Trophoblast cell (in vitro differentiated cells and primary cell): ENCODE data around the gene OR51S1.
"Not testable (repeated sequence)": the region's sequence is repeated elsewhere in the genome, so short reads cannot be mapped to it uniquely, and the experiment has no call there.

Experiments used
- DNase-seq, 2 donors: peaks; one replicate each; pipeline ENCODE4 v3.0.0-alpha.2; 2016
- H2AFZ ChIP-seq: 2 replicates; pipeline ENCODE4 v1.6.1; 2013; ENCODE audit warnings: low read length, moderate library complexity, mild to moderate bottlenecking; ENCODE audit not compliant: insufficient read depth, poor library complexity
- H2AK5ac ChIP-seq: 2 replicates; pipeline ENCODE4 v1.6.1; 2013; ENCODE audit warnings: mild to moderate bottlenecking, low read length
- H2BK120ac ChIP-seq: 2 replicates; pipeline ENCODE4 v1.6.1; 2013; ENCODE audit warnings: low read length, mild to moderate bottlenecking, moderate library complexity; ENCODE audit not compliant: insufficient read depth, poor library complexity
- H2BK12ac ChIP-seq: 2 replicates; pipeline ENCODE4 v1.6.1; 2013; ENCODE audit warnings: mild to moderate bottlenecking, low read length, moderate library complexity
- H2BK5ac ChIP-seq: 2 replicates; pipeline ENCODE4 v1.6.1; 2013; ENCODE audit warnings: low read length, low read depth, moderate library complexity, mild to moderate bottlenecking; ENCODE audit not compliant: poor library complexity
- H3K14ac ChIP-seq: 2 replicates; pipeline ENCODE4 v1.6.1; 2013; ENCODE audit warnings: mild to moderate bottlenecking, low read length
- H3K18ac ChIP-seq: 2 replicates; pipeline ENCODE4 v1.6.1; 2013; ENCODE audit warnings: mild to moderate bottlenecking, low read length
- H3K23ac ChIP-seq: 2 replicates; pipeline ENCODE4 v1.6.1; 2013; ENCODE audit warnings: low read length
- H3K27ac ChIP-seq: 2 replicates; pipeline ENCODE4 v1.5.1; 2013; ENCODE audit warnings: low read depth, mild to moderate bottlenecking, inconsistent platforms, low read length, moderate library complexity
- H3K27me3 ChIP-seq: 2 replicates; pipeline ENCODE4 v1.6.1; 2013; ENCODE audit warnings: inconsistent platforms, mild to moderate bottlenecking, low read length, moderate library complexity; ENCODE audit not compliant: insufficient read depth
- H3K36me3 ChIP-seq, 2 experiments: 1 replicate in 1 of 2; 2 replicates in 1 of 2; pipeline ENCODE4 v1.6.1; 2013; ENCODE audit warnings: low read length in 2 of 2, mild to moderate bottlenecking in 2 of 2, moderate library complexity in 1 of 2; ENCODE audit not compliant: insufficient read depth in 2 of 2, control insufficient read depth in 1 of 2
- H3K4ac ChIP-seq: 2 replicates; pipeline ENCODE4 v1.6.1; 2013; ENCODE audit warnings: low read depth, mild to moderate bottlenecking, low read length, moderate library complexity
- H3K4me1 ChIP-seq, 2 experiments: 1 replicate in 1 of 2; 2 replicates in 1 of 2; pipeline ENCODE4 v1.6.1; 2013; ENCODE audit warnings: low read length in 2 of 2, mild to moderate bottlenecking in 2 of 2, moderate library complexity in 1 of 2; ENCODE audit not compliant: insufficient read depth in 2 of 2, control insufficient read depth in 1 of 2
- H3K4me2 ChIP-seq: 2 replicates; pipeline ENCODE4 v1.6.1; 2013; ENCODE audit warnings: inconsistent platforms, mild to moderate bottlenecking, low read length, moderate library complexity
- H3K4me3 ChIP-seq: 2 replicates; pipeline ENCODE4 v1.5.1; 2013; ENCODE audit warnings: mild to moderate bottlenecking, low read depth, low read length, inconsistent platforms
- H3K79me1 ChIP-seq: one replicate; pipeline ENCODE4 v1.6.1; 2013; ENCODE audit warnings: low read length
- H3K79me2 ChIP-seq: 2 replicates; pipeline ENCODE4 v1.6.1; 2013; ENCODE audit warnings: low read length, mild to moderate bottlenecking; ENCODE audit not compliant: control insufficient read depth, insufficient read depth, poor library complexity
- H3K9ac ChIP-seq: 2 replicates; pipeline ENCODE4 v1.6.1; 2013; ENCODE audit warnings: mild to moderate bottlenecking, low read length
- H3K9me3 ChIP-seq: 2 replicates; pipeline ENCODE4 v1.6.1; 2013; ENCODE audit warnings: low read depth, mild to moderate bottlenecking, control low read depth, inconsistent platforms, low read length; ENCODE audit not compliant: insufficient read depth
- H4K12ac ChIP-seq: 2 replicates; pipeline ENCODE4 v1.6.1; 2013; ENCODE audit warnings: low read depth, mild to moderate bottlenecking, low read length, moderate library complexity
- H4K8ac ChIP-seq: 2 replicates; pipeline ENCODE4 v1.6.1; 2013; ENCODE audit warnings: low read depth, mild to moderate bottlenecking, low read length, moderate library complexity
- H4K91ac ChIP-seq: one replicate; pipeline ENCODE4 v1.6.1; 2013; ENCODE audit warnings: low read depth, mild to moderate bottlenecking, low read length, moderate library complexity
- WGBS: extraction: QIAGEN DNeasy Blood & Tissue Kit; methylation state at CpG from one replicate; pipeline ENCODE4 v1.1.7; 2013; ENCODE audit warnings: missing lambda C conversion rate; ENCODE audit not compliant: insufficient read length, insufficient coverage; ENCODE audit errors: extremely low coverage; 5-methylcytosine and 5-hydroxymethylcytosine counted together

The OR51S1 gene

GRCh38 chr11:4809246-4809645, 39.8 kb downstream of the OR51S1 start:
- H3K36me3 ChIP-seq: no peaks in the 10 kb centered on the region
- H3K18ac ChIP-seq: no peak overlapping the region
- no peak overlapping the region for H3K4ac ChIP-seq
- H2BK5ac ChIP-seq: no peak overlapping the region
- no peak overlapping the region for H3K23ac ChIP-seq
- no peaks in the 10 kb centered on the region for H3K9me3 ChIP-seq
- WGBS: no CpG with 5 or more reads among the region's 2 CpGs
- H3K14ac ChIP-seq: no peak overlapping the region
- H4K91ac ChIP-seq: no peak overlapping the region
- H4K12ac ChIP-seq: no peak overlapping the region
- peak in 1 of 2 donors; percentile 18 for DNase-seq
- no peak overlapping the region for H2BK12ac ChIP-seq
- no peaks in the 10 kb centered on the region for H3K79me2 ChIP-seq
- no peaks in the 10 kb centered on the region for H3K27me3 ChIP-seq
- no peaks in the 10 kb centered on the region for H3K79me1 ChIP-seq
- H3K4me1 ChIP-seq: no peaks in the 10 kb centered on the region
- no peak overlapping the region for H2AK5ac ChIP-seq
- no peak overlapping the region for H2BK120ac ChIP-seq
- no peak overlapping the region for H3K27ac ChIP-seq
- no peak overlapping the region for H3K4me3 ChIP-seq
- no peak overlapping the region for H4K8ac ChIP-seq
- H3K9ac ChIP-seq: no peak overlapping the region
- no peak overlapping the region for H2AFZ ChIP-seq
- H3K4me2 ChIP-seq: no peak overlapping the region

- Histone ChIP-seq H2BK120ac (no peak overlapping the region), H4K91ac (no peak overlapping the region)
Measured at GRCh38 chr11:4808476-4808875, 40.5 kb downstream of the OR51S1 start.

GRCh38 chr11:4804280-4804679, 44.7 kb downstream of the OR51S1 start, which contains the start of gene OR52R1:
Gene OR52R1, minus strand, starts transcription at chr11:4804380. Its CDS starts 0 bp downstream, at chr11:4804380.
- Histone ChIP-seq H2BK120ac (no peak within 1 kb of the TSS), H4K12ac (no peak within 1 kb of the TSS), H3K27me3 (no peaks in the 10 kb centered on the region), H3K9ac (no peak within 1 kb of the TSS), H3K18ac (no peak within 1 kb of the TSS), H2BK12ac (no peak within 1 kb of the TSS), H3K36me3 (no peaks in the 10 kb centered on the region), H3K4me1 (no peaks in the 10 kb centered on the region), H4K91ac (no peak within 1 kb of the TSS), H3K4ac (no peak within 1 kb of the TSS), H3K79me2 (no peaks in the 10 kb centered on the region), H3K9me3 (peaks cover 2% of the 10 kb centered on the region), H3K23ac (no peak within 1 kb of the TSS), H2AK5ac (no peak within 1 kb of the TSS), H3K79me1 (no peaks in the 10 kb centered on the region), H2BK5ac (no peak within 1 kb of the TSS), H3K27ac (no peak within 1 kb of the TSS), H2AFZ (no peak within 1 kb of the TSS), H4K8ac (no peak within 1 kb of the TSS), H3K14ac (no peak within 1 kb of the TSS), H3K4me2 (no peak within 1 kb of the TSS), H3K4me3 (no peak within 1 kb of the TSS)
- WGBS: no CpG with 5 or more reads among the region's 3 CpGs
- no peak for DNase-seq

More at GRCh38 chr11:4808476-4808875, 40.5 kb downstream of the OR51S1 start:
- WGBS: no CpG with 5 or more reads among the region's 1 CpG
- no peak overlapping the region for H3K14ac ChIP-seq
- H3K4me2 ChIP-seq: no peak overlapping the region
- H3K27me3 ChIP-seq: no peaks in the 10 kb centered on the region
- no peak overlapping the region for H4K8ac ChIP-seq
- no peak overlapping the region for H3K23ac ChIP-seq
- no peak overlapping the region for H2AFZ ChIP-seq
- H3K18ac ChIP-seq: no peak overlapping the region
- no peak for DNase-seq
- no peaks in the 10 kb centered on the region for H3K9me3 ChIP-seq
- no peaks in the 10 kb centered on the region for H3K36me3 ChIP-seq
- no peak overlapping the region for H3K4ac ChIP-seq
- H2AK5ac ChIP-seq: no peak overlapping the region
- no peak overlapping the region for H3K9ac ChIP-seq
- H4K12ac ChIP-seq: no peak overlapping the region
- no peak overlapping the region for H3K27ac ChIP-seq
- H3K79me2 ChIP-seq: no peaks in the 10 kb centered on the region
- H2BK12ac ChIP-seq: no peak overlapping the region
- no peaks in the 10 kb centered on the region for H3K79me1 ChIP-seq
- H2BK5ac ChIP-seq: no peak overlapping the region
- H3K4me1 ChIP-seq: no peaks in the 10 kb centered on the region
- no peak overlapping the region for H3K4me3 ChIP-seq

- no CpG with 5 or more reads among the region's 5 CpGs for WGBS
- H3K27me3 ChIP-seq, H3K14ac ChIP-seq, H4K12ac ChIP-seq, H4K8ac ChIP-seq, H2BK12ac ChIP-seq, H3K9me3 ChIP-seq, H3K4me3 ChIP-seq, H3K18ac ChIP-seq, H3K79me1 ChIP-seq, H3K23ac ChIP-seq, H3K79me2 ChIP-seq, H3K27ac ChIP-seq, DNase-seq, H3K4ac ChIP-seq, H3K9ac ChIP-seq, H2AFZ ChIP-seq, H4K91ac ChIP-seq, H3K4me1 ChIP-seq, H3K4me2 ChIP-seq, H2BK120ac ChIP-seq, H3K36me3 ChIP-seq, H2BK5ac ChIP-seq, H2AK5ac ChIP-seq: not testable (repeated sequence)
Measured at GRCh38 chr11:4801316-4801715, 47.7 kb downstream of the OR51S1 start.
